ENCODE measurements around the gene TNIP1.

Gene TNIP1

DNA sequence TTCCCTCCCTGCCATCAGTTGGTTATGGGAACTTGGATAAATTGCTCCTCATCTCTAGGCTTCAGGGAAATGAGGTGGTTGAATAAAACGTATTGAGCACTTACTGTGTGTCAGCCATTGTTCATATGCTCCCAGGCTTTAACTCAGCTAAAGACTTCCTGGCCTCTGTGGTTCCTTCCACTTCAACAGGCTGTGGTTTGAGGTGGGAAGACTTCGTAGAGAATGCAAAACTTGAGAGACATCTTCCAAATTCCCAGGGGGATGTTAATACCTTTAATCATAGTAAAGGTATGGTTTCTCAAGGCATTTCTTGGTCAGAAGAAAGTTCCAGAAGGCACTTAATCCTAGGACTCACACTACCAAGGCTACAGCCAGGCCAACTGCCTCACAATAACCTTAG is 62.0 kb downstream of the TNIP1 start:
- DNase-seq, result no peak

- no peak for DNase-seq
These were observed 62.9 kb downstream of the TNIP1 start for GRCh38 chr5:151017897-151018296.

DNA sequence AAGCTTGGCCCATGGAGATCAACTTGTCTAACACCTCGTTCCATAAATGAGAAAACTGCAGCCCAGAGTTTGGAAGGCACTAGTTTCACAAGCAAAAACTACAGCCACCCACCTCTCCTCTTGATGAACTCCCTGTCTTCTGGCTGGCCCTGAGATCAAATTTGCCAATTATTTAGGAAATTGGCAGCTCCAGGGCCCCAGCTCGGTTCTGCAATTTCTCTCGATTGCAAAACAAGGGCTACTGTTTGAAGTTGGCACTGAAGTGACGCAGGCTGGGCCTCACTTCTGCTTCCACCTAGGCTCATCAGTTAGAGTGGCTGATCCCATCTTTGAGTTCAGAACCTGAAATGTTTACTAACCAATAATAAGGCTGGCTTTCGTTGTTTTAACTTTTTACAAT is 64.1 kb downstream of the TNIP1 start:
- no peak for DNase-seq

- no peak for DNase-seq
These were observed 64.8 kb downstream of the TNIP1 start for GRCh38 chr5:151015974-151016587.

DNA sequence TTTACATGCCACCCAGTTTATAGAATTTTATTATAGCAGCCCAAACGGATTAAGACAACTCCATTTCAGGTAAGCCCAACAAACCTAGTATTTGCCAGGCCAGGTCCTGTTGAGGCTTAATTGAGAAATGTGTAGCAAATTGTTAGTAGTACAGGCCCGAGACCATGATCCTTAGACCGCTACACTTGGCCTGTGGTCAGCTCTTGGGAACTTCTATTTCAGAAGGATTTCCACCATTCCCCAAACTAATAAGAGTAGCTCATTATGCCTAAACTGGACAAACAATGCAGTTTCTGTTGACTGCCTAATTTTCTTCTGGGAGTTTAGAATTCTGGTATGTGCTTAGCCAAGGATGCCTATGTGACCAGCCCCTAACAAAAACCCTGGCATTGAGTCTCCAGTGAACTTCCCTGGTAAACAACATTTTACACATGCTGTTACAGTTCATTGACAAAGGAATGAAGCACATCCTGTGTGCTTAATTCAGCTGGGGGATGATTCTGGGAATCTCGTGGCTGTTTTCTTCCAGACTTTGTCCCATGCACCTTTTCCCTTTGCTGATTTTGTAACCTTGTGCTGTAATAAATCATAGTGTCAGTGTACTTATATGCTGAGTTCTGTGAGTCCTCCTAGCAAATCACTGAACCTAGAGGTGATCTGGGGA is 66.0 kb downstream of the TNIP1 start:
- DNase-seq, result no peak

- no peak for DNase-seq
These were observed 68.0 kb downstream of the TNIP1 start for GRCh38 chr5:151012862-151013261.

DNA sequence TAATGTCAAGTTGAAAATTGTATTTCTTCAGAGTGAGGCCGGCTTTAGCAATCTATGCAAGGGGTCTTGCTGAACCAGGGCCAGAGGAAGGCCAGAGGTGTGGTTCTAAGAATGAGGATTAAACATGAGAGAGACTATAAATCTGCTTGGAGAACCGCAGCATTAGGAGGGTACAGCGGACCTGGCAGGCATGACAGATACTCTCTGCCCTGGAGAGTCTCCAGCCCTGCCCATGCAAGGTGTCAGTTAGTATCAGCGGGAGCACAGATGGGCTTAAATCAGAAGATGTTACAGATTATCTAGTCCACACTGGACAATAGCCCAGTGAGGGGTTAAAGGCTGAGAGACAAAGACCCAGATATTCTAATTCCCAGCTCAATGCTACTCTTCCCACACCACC is 71.9 kb downstream of the TNIP1 start:
- DNase-seq, result no peak

- DNase-seq, result no peak
These were observed 72.7 kb downstream of the TNIP1 start for GRCh38 chr5:151008210-151008491.

GRCh38 chr5:151007430-151008209 is 73.2 kb downstream of the TNIP1 start:
- DNase-seq, result no peak

- DNase-seq, result no peak
These were observed 74.0 kb downstream of the TNIP1 start for GRCh38 chr5:151006704-151007334.

DNA sequence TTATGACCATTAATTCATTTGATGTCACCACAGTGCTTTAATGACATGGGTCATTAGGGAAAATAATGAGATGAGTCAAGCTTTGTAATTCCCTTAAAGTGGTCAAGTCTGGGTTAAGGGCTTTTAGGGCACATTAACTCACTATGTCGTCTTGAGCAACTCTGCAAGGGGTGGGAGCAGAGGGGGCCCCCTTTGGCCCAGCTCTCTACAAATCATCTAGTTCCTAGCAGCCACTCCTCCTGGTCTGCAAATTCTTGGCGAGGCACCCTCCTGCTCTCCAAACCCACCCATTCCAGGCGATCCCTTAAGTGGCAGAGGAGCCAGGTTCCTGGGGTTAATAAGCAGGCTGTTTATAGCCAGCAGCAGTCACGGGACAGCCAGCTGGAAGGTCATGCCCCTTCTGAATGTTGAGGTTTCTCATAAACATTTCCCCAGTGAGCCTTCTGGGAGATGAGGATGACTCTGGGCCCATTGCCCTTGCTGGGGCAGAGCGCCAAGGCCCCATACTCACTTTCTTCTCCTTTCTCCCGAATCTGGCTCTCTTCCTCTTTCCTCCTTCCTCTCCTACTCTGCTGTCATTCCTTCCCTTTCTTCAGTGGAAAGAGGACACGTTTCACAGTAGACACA is 74.8 kb downstream of the TNIP1 start:
- no peak for DNase-seq

- DNase-seq, result no peak
These were observed 75.5 kb downstream of the TNIP1 start for GRCh38 chr5:151005187-151005949.

DNA sequence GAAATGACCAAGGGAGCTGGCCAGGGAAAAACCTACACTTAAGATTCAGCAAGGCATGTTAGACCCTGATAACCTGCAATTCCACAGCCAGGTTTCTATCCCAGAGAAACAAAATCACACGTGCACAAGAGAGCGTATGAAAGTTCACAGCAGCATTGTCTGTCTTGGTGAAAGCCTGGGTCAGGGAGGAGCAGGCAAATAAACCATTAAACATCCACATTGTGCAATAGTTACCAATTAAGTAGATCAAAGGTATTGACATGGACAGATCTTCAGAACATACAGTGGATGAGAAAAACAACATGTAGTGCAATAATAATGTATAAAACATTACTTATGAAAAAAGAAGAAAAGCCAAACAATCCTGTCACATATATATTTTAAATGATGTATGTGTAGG is 76.3 kb downstream of the TNIP1 start:
- DNase-seq, result no peak

DNA sequence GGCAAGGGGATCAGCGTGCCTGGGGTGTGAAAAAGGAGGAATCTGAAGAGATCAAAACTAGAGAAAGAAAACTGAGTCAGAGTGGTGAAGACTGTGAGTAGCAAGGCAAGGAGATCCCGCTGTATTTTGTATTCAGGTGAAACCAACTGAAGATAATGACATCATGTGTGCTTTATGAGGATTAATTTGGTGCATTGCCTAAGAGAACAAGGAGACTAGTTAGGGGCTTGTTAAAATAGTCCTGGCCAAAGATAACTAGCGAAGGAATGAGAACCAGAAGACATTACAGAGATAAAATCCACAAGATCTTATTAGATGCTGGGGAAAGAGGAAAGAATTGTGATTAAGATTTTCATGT is 77.4 kb downstream of the TNIP1 start:
- no peak for DNase-seq

DNA sequence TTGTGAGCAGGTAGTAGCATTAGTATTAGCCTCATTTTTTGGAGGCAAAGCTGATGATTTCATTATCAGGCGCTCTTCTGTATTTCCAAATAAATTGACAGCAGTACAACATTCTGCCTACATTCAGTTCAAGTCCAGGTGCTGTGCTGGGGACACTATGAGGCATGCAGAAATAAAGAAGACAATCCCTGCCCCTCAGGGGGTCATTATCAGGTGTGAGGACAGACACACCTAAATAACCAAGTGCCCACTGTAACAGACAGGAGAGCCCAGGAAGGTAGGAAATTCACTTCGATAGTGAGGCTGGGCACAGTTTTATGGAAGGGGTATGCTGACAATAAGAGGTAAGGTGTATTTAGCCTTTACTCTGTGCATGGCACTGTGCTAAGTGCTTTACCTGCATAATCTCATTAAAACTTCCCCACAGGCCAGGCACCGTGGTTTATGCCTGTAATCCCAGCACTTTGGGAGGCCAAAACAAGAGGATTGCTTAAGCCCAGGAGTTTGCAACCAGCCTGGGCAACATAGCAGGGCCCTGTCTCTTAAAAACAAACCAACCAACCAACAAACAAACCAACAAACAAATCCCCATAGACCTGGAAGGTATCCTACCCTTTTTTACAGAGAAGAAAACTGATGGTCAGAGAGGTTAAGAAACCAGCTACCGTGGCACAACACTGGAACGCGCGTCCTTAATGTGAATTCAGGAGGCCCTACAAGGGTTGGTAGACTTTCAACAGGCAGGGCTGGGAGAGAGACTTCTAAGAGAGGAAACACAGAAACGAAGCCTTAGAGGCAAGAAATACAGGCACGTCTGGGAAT is 77.9 kb downstream of the TNIP1 start:
- no peak for DNase-seq

DNA sequence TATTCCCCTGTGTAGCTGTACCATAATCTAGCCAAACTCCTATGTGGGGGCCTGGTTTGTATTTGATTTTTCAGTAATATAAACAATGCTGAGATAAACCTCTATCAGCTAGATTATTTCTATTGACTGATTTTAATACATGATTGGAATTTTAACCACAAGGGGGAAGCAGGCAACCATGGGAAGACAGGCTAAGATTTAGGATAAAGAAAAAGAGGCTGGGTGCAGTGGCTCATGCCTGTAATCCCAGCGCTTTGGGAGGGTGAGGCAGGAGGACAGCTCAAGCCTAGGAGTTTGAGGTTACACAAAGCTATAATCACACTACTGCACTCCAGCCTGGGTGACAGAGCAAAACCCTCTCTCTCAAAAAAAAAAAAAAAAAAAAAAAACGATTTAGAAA is 78.6 kb downstream of the TNIP1 start:
- no peak for DNase-seq

- DNase-seq, result no peak
These were observed 79.4 kb downstream of the TNIP1 start for GRCh38 chr5:151001436-151001835.

DNA sequence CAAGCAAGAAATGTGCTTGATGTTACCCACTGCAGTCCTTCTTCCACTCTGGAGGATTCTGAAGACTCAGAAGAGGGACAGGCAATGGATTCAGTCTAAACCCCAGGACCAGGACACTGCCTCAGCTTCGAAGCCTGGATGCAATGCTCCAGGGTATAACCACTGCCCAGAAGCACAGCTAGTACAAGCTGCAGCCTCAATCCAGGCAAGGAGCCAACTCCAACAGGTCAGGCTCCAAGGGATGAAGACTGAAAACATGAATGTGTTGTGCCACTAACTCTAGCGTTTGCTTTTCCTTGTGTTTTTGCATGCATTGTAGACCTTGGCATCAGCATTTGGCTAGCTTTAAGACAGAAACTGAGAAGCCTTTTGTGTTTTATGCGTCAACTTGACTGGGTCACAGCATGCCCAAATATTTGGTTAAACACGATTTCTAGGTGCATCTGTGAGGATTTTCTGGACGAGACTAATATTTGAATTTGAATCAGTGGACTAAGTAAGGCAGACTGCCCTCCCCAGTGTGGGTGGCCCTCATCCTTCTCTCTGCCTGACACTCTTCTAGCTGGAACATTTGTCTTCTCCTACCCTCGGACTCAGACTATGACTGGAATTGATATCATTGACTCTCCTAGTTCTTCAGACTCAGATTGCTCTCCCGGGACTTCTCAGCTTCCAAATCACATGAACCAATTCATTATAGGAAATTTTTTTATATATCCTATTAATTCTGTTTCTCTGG is 81.0 kb downstream of the TNIP1 start:
- DNase-seq, result no peak

DNA sequence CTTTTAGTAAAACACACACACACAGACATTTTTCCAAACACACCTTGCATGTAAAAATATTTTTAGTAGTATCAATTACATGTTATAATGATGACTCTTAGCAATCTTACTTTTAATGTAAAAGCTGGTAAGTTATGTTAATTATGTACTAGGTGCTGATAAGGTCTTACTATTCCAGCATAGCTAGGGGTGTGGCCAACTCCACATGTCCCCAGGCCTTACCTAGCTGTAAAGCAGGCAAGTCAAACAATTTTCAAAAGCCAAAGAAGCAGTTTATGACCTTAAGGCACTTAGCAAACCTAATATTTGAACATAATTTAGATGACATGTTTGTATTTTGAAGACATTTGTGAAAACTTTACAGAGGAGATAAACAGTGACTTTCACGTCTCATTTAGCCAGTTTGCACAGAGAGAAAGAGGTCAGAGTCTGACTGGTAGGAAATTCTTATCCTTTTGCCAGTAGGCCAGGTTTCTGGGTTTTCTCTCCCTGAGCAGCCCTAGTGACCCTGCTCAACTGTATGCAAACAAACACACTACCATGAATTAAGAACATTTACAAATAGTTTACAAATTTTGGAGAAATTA is 86.9 kb downstream of the TNIP1 start:
- DNase-seq, result no peak

- DNase-seq, result no peak
These were observed 87.4 kb downstream of the TNIP1 start for GRCh38 chr5:150993422-150993821.

DNA sequence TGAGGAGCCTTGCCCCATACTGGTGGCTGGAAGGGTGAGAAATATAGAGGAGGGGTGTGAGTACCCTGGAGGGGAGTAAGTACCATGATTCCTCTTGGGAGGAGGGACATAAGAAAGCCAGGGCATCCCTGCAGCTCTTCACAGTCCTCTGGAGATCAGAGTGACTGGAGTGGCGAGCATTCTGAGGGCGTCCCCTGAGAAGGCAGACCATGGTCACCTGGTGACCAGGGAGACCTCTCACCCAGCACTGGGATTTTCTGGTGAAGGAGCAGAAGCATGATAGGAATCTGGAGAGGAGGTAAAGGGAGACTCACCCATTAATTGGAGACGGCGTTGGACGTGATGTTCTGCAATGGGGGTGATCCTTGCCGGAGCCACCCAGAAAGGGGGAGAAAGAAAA is 88.1 kb downstream of the TNIP1 start:
- no peak for DNase-seq

All from NCI-H1694 (cell line).